GM23338 (cell line): Measurements from ENCODE around the gene TCF12. TPM values are rescaled to one million over a fixed set of nuclear protein-coding genes. Genes with fewer than 3 reads are reported as not detected.

ENCODE experiments used
- ATAC-seq: fragments of 200-7000 bp; cut with Tn5 transposase; 3 replicates; pipeline ENCODE4 v1.9.1; 2020
- DNase-seq: peaks from one replicate; pipeline ENCODE4 v3.0.0-alpha.2; 2015; ENCODE audit warnings: low spot score
- H2AFZ ChIP-seq: fragments of 200-600 bp; sonication (generic); 2 replicates; pipeline ENCODE4 v1.8.0; 2016; ENCODE audit warnings: antibody characterized with exemption, mild to moderate bottlenecking, moderate library complexity
- H3F3A ChIP-seq: fragments of 200-600 bp; sonication (generic); replicated peaks from 2 replicates; pipeline ENCODE4 v1.8.0; 2017; ENCODE audit warnings: antibody characterized with exemption, mixed run types, low read depth
- H3K27ac ChIP-seq: fragments of 200-600 bp; sonication (generic); 2 replicates; pipeline ENCODE4 v1.6.1; 2016; ENCODE audit warnings: low read depth
- H3K27me3 ChIP-seq: fragments of 200-600 bp; sonication (generic); 2 replicates; pipeline ENCODE4 v1.8.0; 2016; ENCODE audit warnings: mild to moderate bottlenecking, mixed run types, moderate library complexity; ENCODE audit not compliant: insufficient read depth
- H3K36me3 ChIP-seq: fragments of 200-600 bp; sonication (generic); 2 replicates; pipeline ENCODE4 v1.8.0; 2016; ENCODE audit warnings: mild to moderate bottlenecking; ENCODE audit not compliant: insufficient read depth
- H3K4me1 ChIP-seq: fragments of 200-600 bp; sonication (generic); 2 replicates; pipeline ENCODE4 v1.8.0; 2016; ENCODE audit warnings: mild to moderate bottlenecking, moderate library complexity; ENCODE audit not compliant: insufficient read depth
- H3K4me2 ChIP-seq: fragments of 200-600 bp; sonication (generic); 2 replicates; pipeline ENCODE4 v1.7.1; 2017; ENCODE audit warnings: mixed run types
- H3K4me3 ChIP-seq: fragments of 200-600 bp; sonication (generic); 2 replicates; pipeline ENCODE4 v1.6.1; 2016; ENCODE audit warnings: mixed run types
- H3K79me2 ChIP-seq: fragments of 200-600 bp; sonication (generic); replicated peaks from 2 replicates; pipeline ENCODE4 v1.8.0; 2017; ENCODE audit warnings: mild to moderate bottlenecking; ENCODE audit not compliant: insufficient read depth
- H3K9me2 ChIP-seq: fragments of 200-600 bp; sonication (generic); 2 replicates; pipeline ENCODE4 v1.8.0; 2017; ENCODE audit not compliant: insufficient read depth
- H4K20me1 ChIP-seq: fragments of 200-600 bp; sonication (generic); replicated peaks from 2 replicates; pipeline ENCODE4 v1.8.0; 2017; ENCODE audit warnings: mild to moderate bottlenecking; ENCODE audit not compliant: insufficient read depth
- H3K27ac Mint-ChIP-seq: 2 replicates; pipeline ENCODE4 v1.8.0; 2020; ENCODE audit warnings: inconsistent platforms, mild to moderate bottlenecking, moderate library complexity, mixed read lengths
- H3K27me3 Mint-ChIP-seq: 3 replicates; pipeline ENCODE4 v1.8.0; 2022; ENCODE audit warnings: low read depth, mild to moderate bottlenecking, moderate library complexity, mixed read lengths, inconsistent platforms; ENCODE audit not compliant: insufficient read depth, poor library complexity
- H3K36me3 Mint-ChIP-seq: 3 replicates; pipeline ENCODE4 v1.8.0; 2021; ENCODE audit warnings: low read depth, mild to moderate bottlenecking, inconsistent platforms, moderate library complexity, mixed read lengths
- H3K4me1 Mint-ChIP-seq: 3 replicates; pipeline ENCODE4 v1.8.0; 2020; ENCODE audit warnings: mild to moderate bottlenecking, inconsistent platforms, mixed read lengths
- H3K4me3 Mint-ChIP-seq: 3 replicates; pipeline ENCODE4 v1.8.0; 2021; ENCODE audit warnings: moderate library complexity, mild to moderate bottlenecking, inconsistent platforms, mixed read lengths
- H3K9me3 Mint-ChIP-seq: 3 replicates; pipeline ENCODE4 v1.8.0; 2020; ENCODE audit warnings: moderate library complexity, mild to moderate bottlenecking, inconsistent platforms, mixed read lengths
- CTCF ChIP-seq, 2 experiments: fragments of 200-600 bp in 1 of 2; sonication (generic) in 1 of 2; conservative IDR thresholded peaks; 2 replicates each; pipeline versions ENCODE4 v1.5.1 to v1.6.1; 2016 to 2017; ENCODE audit warnings: antibody characterized with exemption in 2 of 2, low read depth in 2 of 2, mild to moderate bottlenecking in 2 of 2, moderate library complexity in 1 of 2
- EZH2phosphoT487 ChIP-seq: fragments of 200-600 bp; sonication (generic); IDR thresholded peaks from one replicate; pipeline ENCODE4 v1.8.1; 2018; ENCODE audit warnings: antibody characterized with exemption; ENCODE audit not compliant: unreplicated experiment
- JUNB ChIP-seq: IDR thresholded peaks from one replicate; pipeline ENCODE4 v1.6.1; 2016; ENCODE audit warnings: antibody characterized with exemption; ENCODE audit not compliant: unreplicated experiment
- NANOG ChIP-seq: IDR thresholded peaks from 2 replicates; pipeline ENCODE4 v1.6.1; 2016; ENCODE audit warnings: antibody characterized with exemption, borderline replicate concordance
- REST ChIP-seq: IDR thresholded peaks from one replicate; pipeline ENCODE4 v1.6.1; 2018; ENCODE audit warnings: antibody characterized with exemption; ENCODE audit not compliant: unreplicated experiment
- STAT1 ChIP-seq: IDR thresholded peaks from one replicate; pipeline ENCODE4 v1.6.1; 2016; ENCODE audit warnings: antibody characterized with exemption; ENCODE audit not compliant: unreplicated experiment
- ZNF114 ChIP-seq: fragments of 250-450 bp; sonication (Bioruptor Pico); IDR thresholded peaks from 2 replicates; pipeline ENCODE4 v1.5.0; 2020; ENCODE audit warnings: mild to moderate bottlenecking, moderate library complexity
- ZNF331 ChIP-seq: fragments of 250-450 bp; sonication (Bioruptor Pico); IDR thresholded peaks from 2 replicates; pipeline ENCODE4 v1.5.0; 2020; ENCODE audit warnings: low read depth, mild to moderate bottlenecking, moderate library complexity
- polyA plus RNA-seq: library from polyadenylated mRNA; unstranded; fragments of >200 nt; fragmentation: Nextera tagmentation; extraction: Ambion mirVana; gene quantifications from 2 replicates; pipeline ENCODE4 v1.2.1, GENCODE V29; 2016
- total RNA-seq: library from RNA; depleted of rRNA; stranded (reverse); fragments of >200 nt; shearing (Covaris generic); gene quantifications from 2 replicates; pipeline ENCODE4 v1.2.3, GENCODE V29; 2014
- TF ChIP-seq, protein P1 (sequence below): IDR thresholded peaks from 2 replicates; pipeline ENCODE4 v1.6.1; 2016; ENCODE audit warnings: antibody characterized with exemption

Gene TCF12
- total and polyA plus RNA-seq, 2 experiments from 2014 or later, result 27.6 to 104 TPM

DNA sequence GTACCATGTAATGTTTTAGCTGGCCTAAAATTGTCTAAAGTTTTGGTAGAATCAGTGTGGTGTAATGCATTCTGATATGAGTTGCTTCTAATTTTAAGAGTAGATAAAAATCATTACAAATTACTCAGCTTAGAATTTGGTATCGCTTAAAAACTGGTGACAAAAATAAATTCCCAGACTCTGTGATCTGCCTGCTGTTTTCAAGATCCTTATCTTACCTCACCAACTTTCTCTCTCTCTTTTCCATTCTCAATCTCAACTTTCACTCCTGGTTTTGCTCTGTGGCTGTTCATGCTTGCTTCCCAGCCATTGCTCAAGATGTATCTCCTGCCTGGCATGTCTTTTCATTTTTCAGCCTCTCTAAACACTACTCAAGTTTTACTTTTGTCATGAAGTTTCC, 45.7 kb downstream of the TCF12 start (continued):
- no peak for TF ChIP-seq REST
- TF ChIP-seq STAT1, result no peak
- no peak for TF ChIP-seq ZNF114 (CRISPR knock-in tag)

GRCh38 chr15:56965231-56966013, 47.0 kb downstream of the TCF12 start:
- Histone ChIP-seq H3K4me1 (peaks cover 34% of the 10 kb centered on the region), H3K36me3 (no peaks in the 10 kb centered on the region), H4K20me1 (peaks cover 21% of the 10 kb centered on the region), H3K27me3 (no peaks in the 10 kb centered on the region), H3K9me2 (no peaks in the 10 kb centered on the region), H3K4me2 (no peak overlapping the region), H3K27ac (no peak overlapping the region), H3K79me2 (peaks cover 100% of the 10 kb centered on the region), H3F3A (no peaks in the 10 kb centered on the region), H2AFZ (no peak overlapping the region), H3K4me3 (no peak overlapping the region)
- Mint-ChIP-seq H3K27ac (no peak overlapping the region), H3K4me1 (peaks cover 39% of the 10 kb centered on the region), H3K4me3 (no peak overlapping the region), H3K36me3 (no peaks in the 10 kb centered on the region), H3K27me3 (peaks cover 2% of the 10 kb centered on the region), H3K9me3 (no peaks in the 10 kb centered on the region)
- DNase-seq (no peak), ATAC-seq (no peak)
- TF ChIP-seq NANOG (no peak), CTCF (conservative IDR thresholded peaks at IDR 0.05; ENCODE audit: low read depth in 2 of 2) (no peak), JUNB (no peak), ZNF114 (CRISPR knock-in tag) (no peak), ZNF331 (CRISPR knock-in tag) (no peak), EZH2phosphoT487 (no peak), REST (no peak)
- TF ChIP-seq, protein P1, sequence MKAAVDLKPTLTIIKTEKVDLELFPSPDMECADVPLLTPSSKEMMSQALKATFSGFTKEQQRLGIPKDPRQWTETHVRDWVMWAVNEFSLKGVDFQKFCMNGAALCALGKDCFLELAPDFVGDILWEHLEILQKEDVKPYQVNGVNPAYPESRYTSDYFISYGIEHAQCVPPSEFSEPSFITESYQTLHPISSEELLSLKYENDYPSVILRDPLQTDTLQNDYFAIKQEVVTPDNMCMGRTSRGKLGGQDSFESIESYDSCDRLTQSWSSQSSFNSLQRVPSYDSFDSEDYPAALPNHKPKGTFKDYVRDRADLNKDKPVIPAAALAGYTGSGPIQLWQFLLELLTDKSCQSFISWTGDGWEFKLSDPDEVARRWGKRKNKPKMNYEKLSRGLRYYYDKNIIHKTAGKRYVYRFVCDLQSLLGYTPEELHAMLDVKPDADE, result no peak
